Thyroid gland (tissue), 4 donors: Measurements from ENCODE around the gene EXOC4. TPM values are rescaled to one million over a fixed set of nuclear protein-coding genes. Genes with fewer than 3 reads are reported as not detected.

Experiments
- DNase-seq, 2 donors: peaks; one replicate each; pipeline ENCODE4 v3.0.0-alpha.2; 2019
- H3K27ac ChIP-seq, 3 donors: fragments of 200-600 bp; sonication (generic); 1 replicate in 2 of 3; 2 replicates in 1 of 3; pipeline ENCODE4 v1.5.1; 2016 to 2019; ENCODE audit warnings: mild to moderate bottlenecking in 1 of 3, moderate library complexity in 1 of 3
- H3K27me3 ChIP-seq: fragments of 200-600 bp; sonication (generic); one replicate; pipeline ENCODE4 v1.5.1; 2019
- H3K36me3 ChIP-seq, 2 donors: fragments of 200-600 bp; sonication (generic); one replicate each; pipeline ENCODE4 v1.5.1; 2016 to 2019
- H3K4me1 ChIP-seq, 2 donors: fragments of 200-600 bp; sonication (generic); one replicate each; pipeline ENCODE4 v1.5.1; 2017 to 2019
- H3K4me3 ChIP-seq, 3 donors: fragments of 200-600 bp; sonication (generic); replicated peaks in 1 of 3; 1 replicate in 2 of 3; 2 replicates in 1 of 3; pipeline ENCODE4 v1.5.1; 2016; ENCODE audit warnings: mild to moderate bottlenecking in 1 of 3
- H3K9me3 ChIP-seq: fragments of 200-600 bp; sonication (generic); one replicate; pipeline ENCODE4 v1.5.1; 2017
- CTCF ChIP-seq, 6 experiments: fragments of 200-600 bp in 3 of 6; fragments of 450-650 bp in 3 of 6; sonication (generic) in 3 of 6; IDR thresholded peaks; one replicate each; pipeline ENCODE4 v1.5.1; 2016 to 2019; ENCODE audit warnings: antibody characterized with exemption in 6 of 6, mild to moderate bottlenecking in 2 of 6, inconsistent platforms in 1 of 6, moderate library complexity in 1 of 6
- POLR2A ChIP-seq, 2 donors: fragments of 450-650 bp; IDR thresholded peaks; one replicate each; pipeline ENCODE4 v1.6.1; 2017; ENCODE audit warnings: antibody characterized with exemption in 2 of 2, mild to moderate bottlenecking in 2 of 2, moderate library complexity in 1 of 2
- WGBS, 2 donors: methylation state at CpG; one replicate each; pipeline ENCODE4 v1.1.5; 2017; 5-methylcytosine and 5-hydroxymethylcytosine counted together
- intact Hi-C: fragments of 100-400 bp; cut with DNase I; formaldehyde crosslinking; loops from one replicate; pipeline ENCODE4 v1.15.1; 2023
- total RNA-seq, 4 donors: library from RNA; depleted of rRNA; stranded (reverse); fragments of >200 nt; gene quantifications; one replicate each; pipeline ENCODE4 v1.2.3, GENCODE V29; 2016

The EXOC4 gene
- total RNA-seq, 4 donors from 2014 or later = 74.0 to 116 (median 107) TPM

DNA sequence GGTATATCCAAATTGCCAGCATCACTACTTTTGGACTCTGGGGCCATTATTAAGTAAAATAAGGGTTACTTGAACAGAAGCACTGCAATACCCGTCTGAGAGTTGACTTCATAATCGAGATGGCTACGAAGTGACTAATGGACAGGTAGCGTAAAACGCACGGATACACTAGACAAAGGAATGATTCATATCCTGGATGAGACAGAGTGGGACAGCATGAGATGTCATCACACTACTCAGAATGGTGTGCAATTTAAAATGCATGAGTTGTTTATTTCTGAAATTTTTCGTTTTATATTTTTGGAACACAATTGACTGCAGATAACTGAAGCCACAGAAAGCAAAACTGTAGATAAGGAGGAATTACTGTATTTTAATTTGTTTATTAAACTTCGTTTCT is 452.7 kb downstream of the EXOC4 start:
- intact Hi-C loops = no loop called here
- H3K9me3 ChIP-seq = no peaks in the 10 kb centered on the region
- WGBS, 2 donors = 80 to 83% methylated on average over 8 of the region's 8 CpGs
- no peak overlapping the region for H3K4me3 ChIP-seq
- H3K36me3 ChIP-seq = no peaks in the 10 kb centered on the region
- DNase-seq = no peak
- no peaks in the 10 kb centered on the region for H3K4me1 ChIP-seq
- TF ChIP-seq POLR2A (IDR thresholded peaks at IDR 0.05) = no peak
- no peak for TF ChIP-seq CTCF (IDR thresholded peaks at IDR 0.05)
- no peak overlapping the region for H3K27ac ChIP-seq
- no peaks in the 10 kb centered on the region for H3K27me3 ChIP-seq

DNA sequence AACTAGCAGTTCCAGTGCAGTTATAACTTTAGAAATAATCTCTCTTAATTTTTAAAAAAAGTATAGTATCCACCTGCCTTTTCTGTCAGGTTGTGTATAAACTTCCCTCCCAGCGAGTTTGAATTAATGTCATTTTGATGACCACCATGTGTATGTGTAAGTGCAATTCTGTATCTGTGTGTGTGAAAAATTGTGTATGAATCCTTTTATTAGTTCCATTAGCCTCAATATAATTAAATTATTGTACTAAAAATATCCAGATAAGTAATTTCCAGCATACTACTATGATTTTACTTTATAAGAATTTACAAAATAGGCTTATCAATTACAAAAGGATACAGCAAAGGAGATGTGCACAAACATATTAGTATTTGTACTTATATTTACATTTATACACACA is 453.1 kb downstream of the EXOC4 start:
- no peak for TF ChIP-seq CTCF (IDR thresholded peaks at IDR 0.05)
- TF ChIP-seq POLR2A (IDR thresholded peaks at IDR 0.05) = no peak
- Histone ChIP-seq H3K4me3 (no peak overlapping the region), H3K27me3 (no peaks in the 10 kb centered on the region), H3K27ac (no peak overlapping the region), H3K36me3 (no peaks in the 10 kb centered on the region), H3K4me1 (no peaks in the 10 kb centered on the region), H3K9me3 (no peaks in the 10 kb centered on the region)
- intact Hi-C loops = no loop called here
- DNase-seq = no peak
- WGBS, 2 donors = 96 to 98% methylated on average over 1 of the region's 1 CpG

DNA sequence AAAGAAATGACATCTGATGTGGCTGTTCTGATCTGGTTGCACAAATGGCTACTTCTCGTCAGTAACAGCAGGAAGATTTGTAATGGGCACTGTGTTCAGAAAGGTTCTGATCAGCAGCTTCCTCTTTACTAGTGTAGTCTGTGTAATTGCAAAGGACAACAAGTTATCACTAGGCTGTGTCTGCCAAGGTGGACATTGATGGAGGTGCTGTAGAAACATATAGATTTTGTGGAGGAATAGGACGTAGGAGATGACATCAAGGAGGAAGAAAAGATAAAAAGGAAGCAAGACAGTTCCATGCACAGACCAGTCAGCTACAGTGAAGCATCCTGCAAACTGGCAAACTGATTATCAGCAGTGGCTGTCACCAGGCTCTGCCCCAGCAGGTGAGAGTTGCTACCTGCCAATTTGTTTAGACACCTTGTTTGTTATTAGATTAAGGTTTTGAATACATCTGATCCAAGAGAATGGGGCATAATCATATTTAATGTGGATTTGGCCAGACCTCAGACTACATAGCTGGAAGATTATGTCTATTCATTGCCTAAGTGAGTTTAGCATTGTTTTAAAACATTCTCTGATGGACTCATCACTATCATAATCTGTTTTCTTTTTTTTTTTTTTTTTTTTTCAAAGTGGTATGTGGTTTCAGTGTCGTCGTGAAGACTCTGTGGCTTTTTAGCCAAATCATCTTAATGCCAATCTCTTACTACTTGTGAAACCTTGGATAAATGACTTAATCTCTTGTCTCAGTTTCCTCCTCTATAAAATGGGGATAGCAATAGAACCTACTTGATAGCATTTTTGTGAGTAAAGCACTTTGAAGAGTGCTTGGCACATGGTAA is 456.4 kb downstream of the EXOC4 start:
- H3K9me3 ChIP-seq = no peaks in the 10 kb centered on the region
- H3K27ac ChIP-seq = no peak overlapping the region
- no peak for TF ChIP-seq POLR2A (IDR thresholded peaks at IDR 0.05)
- no peak for TF ChIP-seq CTCF (IDR thresholded peaks at IDR 0.05)
- H3K27me3 ChIP-seq = no peaks in the 10 kb centered on the region
- WGBS, 2 donors = 92 to 96% methylated on average over 4 of the region's 4 CpGs
- DNase-seq = no peak
- intact Hi-C loops = no loop called here
- no peaks in the 10 kb centered on the region for H3K36me3 ChIP-seq
- H3K4me3 ChIP-seq = no peak overlapping the region
- H3K4me1 ChIP-seq = no peaks in the 10 kb centered on the region

- 97 to 100% methylated on average over 2 of the region's 2 CpGs for WGBS, 2 donors
- H3K27me3 ChIP-seq = no peaks in the 10 kb centered on the region
These were observed 459.7 kb downstream of the EXOC4 start for GRCh38 chr7:133712544-133712943.

More at GRCh38 chr7:133712544-133712943, 459.7 kb downstream of the EXOC4 start:
- H3K4me3 ChIP-seq = no peak overlapping the region
- no peaks in the 10 kb centered on the region for H3K36me3 ChIP-seq
- intact Hi-C loops = no loop called here
- no peak overlapping the region for H3K27ac ChIP-seq
- TF ChIP-seq POLR2A (IDR thresholded peaks at IDR 0.05) (no peak), CTCF (IDR thresholded peaks at IDR 0.05) (no peak)
- no peaks in the 10 kb centered on the region for H3K4me1 ChIP-seq
- no peaks in the 10 kb centered on the region for H3K9me3 ChIP-seq
- DNase-seq = no peak
